NCI-H1694 (cell line): Measurements from ENCODE around the gene MIS18A.

ENCODE experiments used
- DNase-seq: peaks from one replicate; lab custom pipeline; 2025; lab: John Stamatoyannopoulos, UW

Gene MIS18A

DNA sequence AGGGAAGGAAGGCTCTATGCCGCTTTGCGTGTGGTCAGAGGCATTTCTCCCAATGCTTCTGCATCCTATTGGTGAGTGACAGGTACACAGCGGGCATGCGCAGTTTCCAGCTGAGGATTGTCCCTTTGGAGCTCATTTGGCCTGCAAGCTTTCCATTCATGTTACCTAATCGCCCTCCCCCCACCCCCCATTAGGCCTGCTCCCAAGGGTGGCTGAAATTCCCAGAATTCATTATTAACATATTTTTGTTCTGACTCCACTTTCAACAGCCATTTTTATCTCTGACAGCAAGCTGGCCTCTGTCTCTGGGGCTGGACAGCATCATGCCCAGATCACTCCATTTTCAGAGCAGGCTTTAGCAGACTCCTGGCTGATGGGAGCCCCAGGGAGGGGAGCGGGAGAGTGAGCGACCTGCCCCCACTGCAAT lies 25.6 kb downstream of the MIS18A start:
- no peak for DNase-seq

GRCh38 chr21:32252136-32252535 lies 26.7 kb downstream of the MIS18A start:
- DNase-seq = no peak

- DNase-seq = no peak
Measured at GRCh38 chr21:32249511-32250280, 29.2 kb downstream of the MIS18A start.

GRCh38 chr21:32248571-32249461 lies 30.0 kb downstream of the MIS18A start:
- no peak for DNase-seq

GRCh38 chr21:32246571-32247140 lies 32.2 kb downstream of the MIS18A start:
- no peak for DNase-seq

GRCh38 chr21:32245971-32246370 lies 32.9 kb downstream of the MIS18A start:
- DNase-seq = no peak

DNA sequence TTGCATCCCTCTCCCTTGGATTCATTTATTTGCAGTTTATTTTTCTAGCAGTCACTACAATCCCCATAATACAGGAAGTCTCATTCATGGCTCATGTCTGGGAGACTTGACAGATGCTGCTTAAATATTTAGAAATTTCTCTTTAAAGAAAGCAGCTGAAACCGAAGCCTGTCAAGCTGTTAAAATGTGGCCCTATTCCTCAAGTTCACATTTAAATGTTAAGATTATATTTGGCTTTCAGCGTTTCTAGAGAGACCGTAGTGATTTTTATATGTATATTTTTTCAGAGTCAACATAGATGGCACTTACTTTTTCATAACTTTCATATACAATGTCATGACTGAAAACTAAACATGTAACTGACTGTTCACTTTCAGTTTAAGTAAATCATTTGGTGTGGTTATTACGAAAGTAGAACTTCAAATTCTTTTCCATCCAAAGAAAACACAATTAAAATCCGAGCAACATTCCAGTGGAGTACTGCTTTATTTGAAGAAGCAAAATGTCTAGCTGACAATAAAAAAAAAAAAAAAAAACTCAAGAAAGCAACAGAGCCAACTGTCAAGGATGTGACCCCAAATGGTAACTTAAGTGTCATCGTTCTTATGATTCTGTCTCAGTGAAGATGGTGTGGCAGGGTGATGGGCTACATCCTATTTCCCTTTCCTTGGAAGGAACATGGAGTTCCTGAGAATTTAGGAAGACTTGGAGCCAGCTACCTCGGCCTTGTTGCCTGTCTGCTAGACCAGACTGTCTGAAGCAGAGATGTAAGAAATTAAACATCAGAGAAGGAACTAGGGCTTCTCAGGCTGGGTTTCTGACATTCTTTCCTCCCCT lies 37.8 kb downstream of the MIS18A start:
- no peak for DNase-seq

DNA sequence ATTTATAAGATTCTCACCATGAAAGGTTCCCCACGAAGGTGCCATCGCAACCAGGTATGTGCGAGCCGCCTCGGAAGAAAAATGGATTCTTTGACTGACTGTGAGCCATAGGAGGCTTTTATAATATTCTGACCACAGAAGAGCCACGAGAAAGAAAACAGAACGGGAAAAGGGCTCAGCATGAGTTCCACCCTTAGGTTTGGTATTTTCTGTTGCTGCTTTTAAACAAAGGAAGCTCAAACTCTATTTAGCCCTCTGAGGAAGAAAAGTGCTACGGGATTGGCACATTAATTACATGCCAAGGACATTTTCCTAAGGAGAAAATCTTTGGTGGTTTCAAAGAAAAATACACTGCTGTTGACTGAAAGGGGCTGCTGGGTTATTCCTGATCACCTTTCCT lies 39.3 kb downstream of the MIS18A start:
- DNase-seq = no peak

- no peak for DNase-seq
Measured at GRCh38 chr21:32238063-32238462, 40.8 kb downstream of the MIS18A start.

DNA sequence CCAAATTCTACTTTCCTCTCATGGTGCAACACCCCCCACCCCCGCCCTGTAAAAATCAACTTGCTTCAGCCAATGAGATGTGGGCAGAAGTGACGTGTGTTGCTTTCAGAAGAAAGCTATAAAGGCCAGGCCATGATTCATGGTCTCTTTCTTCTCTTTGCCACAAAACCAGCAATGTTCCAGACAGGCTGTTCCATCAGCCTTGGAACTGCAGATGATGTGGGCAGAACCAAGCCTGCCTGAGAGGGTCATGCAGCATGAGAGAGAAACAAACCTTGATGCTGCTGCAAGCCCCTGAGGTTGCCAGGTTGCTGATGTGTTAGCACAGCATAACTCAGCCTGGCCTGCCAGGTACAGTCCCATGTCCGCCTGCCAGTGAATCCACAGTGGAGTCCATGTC lies 41.8 kb downstream of the MIS18A start:
- no peak for DNase-seq

GRCh38 chr21:32233722-32234301 lies 45.0 kb downstream of the MIS18A start:
- DNase-seq = no peak

- no peak for DNase-seq
Measured at GRCh38 chr21:32233055-32233546, 45.7 kb downstream of the MIS18A start.

DNA sequence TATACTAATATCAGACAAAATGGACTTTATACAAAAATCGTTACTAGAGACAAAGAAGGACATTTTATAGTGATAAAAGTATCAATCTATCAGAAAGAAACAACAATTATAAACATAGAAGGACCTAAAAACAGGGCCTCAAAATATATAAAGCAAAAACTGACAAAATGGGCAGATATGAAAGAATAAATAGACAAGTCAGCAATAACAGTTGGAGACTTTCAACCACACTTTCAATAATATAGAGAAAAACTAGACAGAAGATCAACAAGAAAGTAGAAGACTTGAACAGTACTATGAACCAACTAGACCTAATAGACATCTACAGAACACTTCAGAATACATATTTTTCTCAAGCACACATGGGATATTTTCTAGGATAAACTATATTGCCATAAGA lies 52.4 kb downstream of the MIS18A start:
- DNase-seq = no peak
